NCI-H69 (cell line): ENCODE data around the gene ZGPAT.

ENCODE experiments used
- DNase-seq: peaks from one replicate; lab custom pipeline; 2025; lab: John Stamatoyannopoulos, UW

Gene ZGPAT

DNA sequence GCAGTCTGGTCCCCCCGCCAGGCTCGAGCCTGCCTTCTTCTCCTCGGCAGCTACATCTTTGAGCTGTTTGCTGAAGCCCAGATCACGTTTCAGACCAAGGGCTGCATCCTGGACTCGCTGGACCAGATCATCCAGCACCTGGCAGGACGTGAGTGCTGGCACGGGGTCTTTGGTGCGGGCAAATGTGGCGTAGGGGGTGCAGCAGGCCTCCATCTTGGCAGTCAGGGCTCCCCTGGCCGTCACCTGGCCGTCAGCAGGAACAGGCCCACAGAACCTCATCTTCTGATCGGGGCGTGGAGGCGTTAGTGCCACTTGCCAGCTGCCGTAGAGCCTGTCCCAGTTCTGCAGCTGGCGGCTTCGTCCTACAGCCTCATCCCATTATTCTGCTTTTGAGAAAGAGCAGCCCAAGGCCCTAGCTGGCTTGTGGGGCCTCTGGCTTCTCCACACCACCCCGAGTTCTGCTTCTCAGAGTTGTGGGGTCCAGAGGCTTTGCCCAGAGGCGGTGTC lies 28.0 kb upstream of the ZGPAT start:
- no peak for DNase-seq

- DNase-seq = no peak
Measured at GRCh38 chr20:63680427-63680826, 27.4 kb upstream of the ZGPAT start.

GRCh38 chr20:63680857-63681608 lies 26.8 kb upstream of the ZGPAT start:
- no peak for DNase-seq

DNA sequence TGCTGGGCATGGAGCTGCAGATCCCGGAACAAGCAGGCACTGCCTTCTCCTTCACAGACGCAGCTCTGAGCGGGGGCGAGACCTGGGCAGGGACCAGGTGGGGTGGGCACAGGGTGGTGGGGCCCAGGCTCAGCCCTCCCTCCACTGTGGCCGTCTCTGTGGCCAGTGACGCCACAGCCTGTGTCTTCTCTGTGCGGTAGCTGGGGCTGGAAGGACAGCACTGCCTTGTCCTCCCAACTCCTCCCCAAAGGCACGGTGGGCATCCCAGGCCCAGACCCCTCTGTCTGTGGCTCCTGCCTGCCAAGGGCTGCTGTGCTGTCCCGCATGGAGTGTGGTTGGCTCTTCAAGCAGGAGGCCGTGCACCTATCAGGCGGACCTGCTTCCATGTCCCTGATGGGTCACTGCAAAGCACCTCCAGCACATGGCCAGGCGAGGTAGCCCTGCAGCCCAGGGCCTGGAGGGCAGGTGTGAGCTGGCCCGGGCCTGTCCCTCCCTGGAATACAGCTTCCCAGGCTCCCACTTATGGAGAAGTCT lies 26.2 kb upstream of the ZGPAT start:
- no peak for DNase-seq

GRCh38 chr20:63682384-63683139 lies 25.3 kb upstream of the ZGPAT start:
- DNase-seq = peak; percentile 5

DNA sequence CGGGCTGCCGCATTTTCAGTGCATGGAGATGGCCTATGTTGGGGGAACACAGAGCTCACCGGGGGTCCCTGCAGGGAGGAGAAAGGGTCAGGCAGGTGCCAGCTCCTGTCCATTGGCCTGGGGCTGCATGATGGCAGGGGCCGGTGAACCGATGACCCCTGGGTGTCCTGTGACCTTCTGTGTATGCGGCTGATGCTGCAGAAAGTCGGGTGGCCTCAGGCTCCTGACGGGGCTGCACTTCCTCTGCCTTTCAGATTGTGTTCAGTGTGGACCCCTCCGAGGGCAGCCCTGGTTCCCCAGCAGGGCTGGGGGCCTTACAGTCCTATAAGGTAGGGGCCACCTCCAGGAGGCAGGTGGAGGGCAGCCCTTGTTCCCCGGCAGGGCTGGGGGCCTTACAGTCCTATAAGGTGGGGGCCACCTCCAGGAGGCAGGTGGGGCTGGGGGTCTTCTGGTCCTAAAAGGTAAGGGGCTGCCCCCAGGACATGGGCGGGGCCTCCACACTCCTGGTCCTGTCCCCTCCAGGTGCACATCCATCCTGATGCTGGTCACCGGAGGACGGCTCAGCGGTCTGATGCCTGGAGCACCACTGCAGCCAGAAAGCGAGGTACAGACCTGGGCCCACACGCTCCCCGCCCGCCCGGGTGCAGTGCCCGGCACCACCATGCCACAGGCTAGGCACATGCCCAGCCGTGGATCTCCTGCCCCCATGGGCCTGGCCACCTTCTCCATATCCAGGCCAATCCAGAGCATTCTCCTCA lies 22.4 kb upstream of the ZGPAT start:
- DNase-seq = no peak

DNA sequence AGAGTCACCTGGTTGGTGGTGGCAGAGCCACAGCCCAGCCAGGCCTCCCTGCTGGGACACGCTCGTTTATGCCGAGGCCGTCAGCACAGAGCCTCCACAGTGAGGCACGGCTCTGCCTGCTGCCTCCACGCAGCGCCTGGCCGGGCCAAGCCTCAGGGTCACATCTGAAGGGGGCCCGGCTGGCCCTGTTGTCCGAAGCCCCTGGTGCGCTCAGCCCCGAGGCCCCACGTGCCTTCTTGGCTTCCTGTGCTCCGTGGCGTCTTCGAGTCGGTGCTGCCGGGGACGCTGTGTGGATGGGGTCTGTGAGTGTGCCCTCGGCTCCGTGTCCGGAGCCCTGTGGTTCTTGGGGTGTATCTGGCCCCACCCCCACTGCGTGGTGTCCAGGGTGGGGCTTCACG lies 21.7 kb upstream of the ZGPAT start:
- DNase-seq = no peak

DNA sequence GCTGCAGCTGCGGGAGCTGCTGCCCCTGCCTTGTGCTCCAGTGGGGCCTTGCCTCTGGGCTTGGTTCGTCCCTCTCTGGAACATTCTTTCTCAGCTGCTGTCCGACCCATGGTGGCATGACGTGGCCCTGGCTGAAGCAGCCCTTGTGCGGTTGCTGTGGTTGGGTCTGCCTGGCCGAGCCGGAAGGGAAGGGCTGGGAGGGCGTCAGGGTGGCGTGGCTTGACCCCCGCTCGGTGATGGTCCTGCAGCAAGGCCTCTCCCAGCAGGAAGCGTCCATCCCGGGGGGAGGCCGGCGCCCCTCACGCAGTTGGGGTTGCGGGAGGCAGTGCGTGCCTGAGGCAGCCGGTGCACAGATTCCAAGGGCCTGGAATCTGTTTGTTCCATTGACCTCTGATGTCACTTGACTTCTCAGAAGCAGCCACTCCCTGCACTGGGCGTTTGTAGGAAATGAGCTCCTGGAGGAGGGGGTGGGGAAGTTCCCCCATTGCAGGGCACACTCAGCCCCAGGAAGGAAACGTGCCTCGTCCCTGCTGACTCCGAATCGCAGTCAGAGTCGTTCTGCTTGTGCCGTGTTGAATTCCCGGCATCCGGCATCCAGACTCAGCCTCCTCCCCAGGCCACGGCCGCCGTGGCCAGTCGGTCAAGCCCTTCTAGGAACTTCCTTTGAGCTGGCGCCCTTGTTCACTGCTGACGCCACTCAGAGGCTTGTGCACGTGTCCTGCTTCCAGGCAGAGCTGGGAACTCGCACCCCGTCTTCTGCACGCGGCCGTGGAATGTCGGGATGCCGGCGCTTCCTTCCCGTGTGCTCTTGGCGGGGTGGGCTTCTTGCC lies 21.1 kb upstream of the ZGPAT start:
- no peak for DNase-seq

DNA sequence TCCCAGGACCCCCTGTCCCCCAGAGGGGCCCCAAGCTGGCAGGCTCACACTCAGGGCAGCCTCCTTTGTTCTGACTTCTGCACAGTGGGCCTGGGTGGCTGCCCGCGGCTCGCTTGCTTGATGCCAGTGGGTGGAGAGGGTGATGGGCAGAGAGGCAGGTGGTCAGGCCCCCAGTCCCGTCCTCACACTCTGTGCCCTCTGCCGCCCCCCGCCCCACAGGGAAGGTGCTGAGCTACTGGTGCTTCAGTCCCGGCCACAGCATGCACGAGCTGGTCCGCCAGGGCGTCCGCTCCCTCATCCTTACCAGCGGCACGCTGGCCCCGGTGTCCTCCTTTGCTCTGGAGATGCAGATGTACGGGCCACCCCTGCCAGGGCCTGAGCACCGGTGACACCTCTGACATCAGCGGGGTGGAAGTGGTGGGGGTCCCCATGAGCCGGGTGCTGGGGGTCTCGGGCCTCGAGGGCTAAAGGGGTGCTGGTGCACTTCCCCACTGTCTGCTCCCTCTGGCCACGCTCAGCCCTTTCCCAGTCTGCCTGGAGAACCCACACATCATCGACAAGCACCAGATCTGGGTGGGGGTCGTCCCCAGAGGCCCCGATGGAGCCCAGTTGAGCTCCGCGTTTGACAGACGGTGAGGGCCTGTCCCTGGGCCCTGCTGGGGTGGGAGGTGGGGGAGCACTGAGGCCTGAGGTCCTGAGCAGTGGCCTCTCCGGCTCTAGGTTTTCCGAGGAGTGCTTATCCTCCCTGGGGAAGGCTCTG lies 20.2 kb upstream of the ZGPAT start:
- DNase-seq = no peak

GRCh38 chr20:63688228-63689045 lies 19.4 kb upstream of the ZGPAT start:
- DNase-seq = no peak

DNA sequence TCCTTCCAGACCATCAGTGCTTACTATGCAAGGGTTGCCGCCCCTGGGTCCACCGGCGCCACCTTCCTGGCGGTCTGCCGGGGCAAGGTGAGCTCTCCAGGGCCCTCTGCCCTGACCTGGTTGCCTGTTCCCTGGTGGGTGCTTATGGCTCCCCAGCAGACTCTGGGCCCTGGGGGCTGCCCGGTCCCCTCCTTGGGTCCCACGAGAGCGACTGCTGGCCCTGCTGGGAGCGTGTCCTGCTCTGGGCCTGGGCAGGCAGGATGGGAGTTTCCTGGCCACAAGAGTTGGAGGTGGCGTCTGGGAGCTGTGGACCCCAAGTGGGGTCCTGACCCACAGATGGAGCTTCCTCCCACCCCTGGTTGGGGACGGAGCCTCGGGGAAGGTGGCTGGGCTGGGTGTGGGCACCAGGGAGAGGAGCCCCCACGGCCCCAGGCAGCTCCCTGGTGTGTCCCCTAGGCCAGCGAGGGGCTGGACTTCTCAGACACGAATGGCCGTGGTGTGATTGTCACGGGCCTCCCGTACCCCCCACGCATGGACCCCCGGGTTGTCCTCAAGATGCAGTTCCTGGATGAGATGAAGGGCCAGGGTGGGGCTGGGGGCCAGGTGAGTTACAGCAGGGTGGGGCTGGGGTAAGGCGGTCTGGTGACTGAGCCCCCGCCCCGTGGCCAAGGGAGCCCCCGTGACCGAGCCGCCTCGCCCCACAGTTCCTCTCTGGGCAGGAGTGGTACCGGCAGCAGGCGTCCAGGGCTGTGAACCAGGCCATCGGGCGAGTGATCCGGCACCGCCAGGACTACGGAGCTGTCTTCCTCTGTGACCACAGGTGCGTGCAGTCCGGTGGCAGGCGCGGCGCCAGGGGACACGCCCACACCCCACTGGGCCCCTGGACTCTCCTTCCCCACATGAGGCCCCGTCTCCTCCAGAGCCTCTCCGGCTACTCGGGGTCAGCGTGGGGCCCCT lies 18.5 kb upstream of the ZGPAT start:
- no peak for DNase-seq

DNA sequence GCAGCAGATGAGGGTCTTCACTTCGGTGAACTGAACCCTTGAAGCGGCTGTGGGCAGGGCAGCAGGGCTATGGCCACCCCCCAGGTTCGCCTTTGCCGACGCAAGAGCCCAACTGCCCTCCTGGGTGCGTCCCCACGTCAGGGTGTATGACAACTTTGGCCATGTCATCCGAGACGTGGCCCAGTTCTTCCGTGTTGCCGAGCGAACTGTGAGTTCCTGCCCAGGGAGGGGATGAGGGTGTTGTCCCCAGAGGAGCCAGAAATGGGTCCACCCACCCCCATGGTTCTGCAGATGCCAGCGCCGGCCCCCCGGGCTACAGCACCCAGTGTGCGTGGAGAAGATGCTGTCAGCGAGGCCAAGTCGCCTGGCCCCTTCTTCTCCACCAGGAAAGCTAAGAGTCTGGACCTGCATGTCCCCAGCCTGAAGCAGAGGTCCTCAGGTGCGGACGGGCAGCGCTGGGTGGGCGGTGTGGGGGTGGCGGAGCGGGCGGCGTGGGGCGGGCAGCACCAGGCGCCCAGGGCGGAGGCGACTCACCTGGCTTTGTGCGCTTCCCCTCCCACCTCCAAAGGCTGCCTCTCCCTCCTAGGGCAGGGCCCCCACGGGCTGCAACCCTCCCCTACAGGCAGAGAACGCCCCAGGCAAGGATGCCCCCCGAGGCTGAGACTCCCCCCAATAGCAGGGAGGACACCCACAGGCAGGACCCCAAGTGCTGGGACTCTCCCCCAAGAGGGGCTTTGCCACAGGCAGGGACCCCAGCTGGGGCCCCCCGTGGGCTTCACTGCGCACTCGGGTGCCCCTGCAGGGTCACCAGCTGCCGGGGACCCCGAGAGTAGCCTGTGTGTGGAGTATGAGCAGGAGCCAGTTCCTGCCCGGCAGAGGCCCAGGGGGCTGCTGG lies 17.6 kb upstream of the ZGPAT start:
- DNase-seq = no peak

- DNase-seq = no peak
Measured at GRCh38 chr20:63690898-63691710, 16.7 kb upstream of the ZGPAT start.

- DNase-seq = no peak
Measured at GRCh38 chr20:63691711-63692435, 16.0 kb upstream of the ZGPAT start.

DNA sequence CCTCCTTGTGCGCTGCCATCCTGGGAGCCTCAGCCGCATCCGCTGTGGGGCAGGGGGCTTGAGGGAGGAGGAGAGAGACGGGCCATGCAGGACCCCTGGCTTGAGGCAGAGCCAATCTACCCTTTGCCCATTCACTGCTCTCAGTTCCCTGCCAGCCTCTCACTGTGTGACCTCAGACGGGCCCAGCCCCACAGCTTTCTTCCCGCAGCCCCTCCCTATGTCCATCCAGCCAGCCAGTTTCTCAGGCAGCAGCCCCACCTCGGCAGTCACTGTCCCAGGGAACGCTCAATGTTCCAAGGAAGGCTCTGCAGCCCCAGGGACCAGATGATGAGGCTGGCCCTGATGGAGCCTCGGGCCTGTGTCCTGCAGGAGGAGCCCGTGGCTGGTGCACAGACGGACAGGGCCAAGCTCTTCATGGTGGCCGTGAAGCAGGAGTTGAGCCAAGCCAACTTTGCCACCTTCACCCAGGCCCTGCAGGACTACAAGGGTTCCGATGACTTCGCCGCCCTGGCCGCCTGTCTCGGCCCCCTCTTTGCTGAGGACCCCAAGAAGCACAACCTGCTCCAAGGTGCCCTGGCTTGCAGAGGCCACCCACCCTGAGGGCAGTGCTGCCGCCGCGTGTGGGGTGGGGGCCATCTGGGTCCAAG lies 15.3 kb upstream of the ZGPAT start:
- DNase-seq = no peak
